ENCODE measurements around the gene ATOH1.

- peak; percentile 66 for TF ChIP-seq CTCF (conservative IDR thresholded peaks at IDR 0.05; ENCODE audit: low read depth, low read length)
- TF ChIP-seq EZH2 (IDR thresholded peaks at IDR 0.05; ENCODE audit: borderline replicate concordance, low read depth, low read length, poor library complexity, severe bottlenecking): no peak
Measured at GRCh38 chr4:93791570-93792195, 36.9 kb upstream of the ATOH1 start.

Data from A673 (cell line).